Measurements from ENCODE around the gene PDZD2.

The PDZD2 gene

GRCh38 chr5:32159328-32160072 lies 520.6 kb downstream of the PDZD2 start:
- no peak for DNase-seq (ENCODE audit: low read depth in 2 of 2, low spot score in 1 of 2)

GRCh38 chr5:32160228-32160627 lies 521.3 kb downstream of the PDZD2 start:
- no peak for DNase-seq (ENCODE audit: low read depth in 2 of 2, low spot score in 1 of 2)
